K562 (cell line): ENCODE data around the gene SACS. TPM values are rescaled to one million over a fixed set of nuclear protein-coding genes. Genes with fewer than 3 reads are reported as not detected.

Source experiments
- ARID3B ChIP-seq: fragments of 250-450 bp; sonication (Bioruptor Pico); IDR thresholded peaks from 2 replicates; pipeline ENCODE4 v1.4.0; 2020; ENCODE audit warnings: borderline replicate concordance
- BMI1 ChIP-seq: fragments of 150-350 bp; IDR thresholded peaks from 2 replicates; pipeline ENCODE4 v1.6.1; 2014; ENCODE audit warnings: low read length
- DDX20 ChIP-seq: fragments of 450-650 bp; IDR thresholded peaks from 2 replicates; pipeline ENCODE4 v1.6.1; 2016; ENCODE audit warnings: missing genetic modification characterization, low read depth, mild to moderate bottlenecking, missing compliant biosample characterization, moderate library complexity
- PREB ChIP-seq: sonication (generic); formaldehyde crosslinking; IDR thresholded peaks from 2 replicates; pipeline ENCODE4 v1.8.1; 2023; ENCODE audit warnings: mild to moderate bottlenecking, missing genetic modification reagents
- TAF1 ChIP-seq: IDR thresholded peaks from 2 replicates; pipeline ENCODE4 v1.6.1; 2011; ENCODE audit warnings: mild to moderate bottlenecking, low read length, moderate library complexity; ENCODE audit not compliant: insufficient read depth, control insufficient read depth, severe bottlenecking; ENCODE audit errors: extremely low read depth
- TEAD2 ChIP-seq: fragments of 450-650 bp; IDR thresholded peaks from 2 replicates; pipeline ENCODE4 v1.6.1; 2016; ENCODE audit warnings: missing genetic modification characterization, control low read depth, missing compliant biosample characterization
- THRA ChIP-seq: fragments of 450-650 bp; IDR thresholded peaks from 2 replicates; pipeline ENCODE4 v1.6.1; 2017; ENCODE audit warnings: mild to moderate bottlenecking, moderate library complexity
- TRIM28 ChIP-seq: fragments of 450-650 bp; IDR thresholded peaks from 2 replicates; pipeline ENCODE4 v1.6.1; 2017
- ZNF232 ChIP-seq: sonication (generic); formaldehyde crosslinking; IDR thresholded peaks from 2 replicates; pipeline ENCODE4 v1.8.0; 2022; ENCODE audit warnings: mild to moderate bottlenecking, missing genetic modification reagents
- ZNF24 ChIP-seq: fragments of 450-650 bp; IDR thresholded peaks from 2 replicates; pipeline ENCODE4 v1.6.1; 2016
- polyA plus RNA-seq, 8 experiments: library from polyadenylated mRNA; depleted of rRNA in 4 of 8; stranded (reverse) in 5 of 8; unstranded in 3 of 8; fragments of >200 nt; fragmentation: Nextera tagmentation in 2 of 8; fragmentation: Illumina TruSeq in 1 of 8; extraction: Ambion mirVana in 2 of 8; extraction: Trizol in 1 of 8; gene quantifications; 2 replicates each; pipeline versions ENCODE4 v1.2.1 to v1.2.3, GENCODE V29; 2011 to 2014; ENCODE audit warnings: inconsistent platforms in 1 of 8, missing spikeins in 1 of 8
- total RNA-seq, 7 experiments: library from RNA; depleted of rRNA in 6 of 7; stranded (reverse); fragments of >200 nt in 6 of 7; fragmentation: Illumina TruSeq in 2 of 7; extraction: Trizol in 2 of 7; gene quantifications; 2 replicates each; pipeline versions ENCODE4 v1.2.1 to v1.2.3, GENCODE V29; 2011 to 2021; ENCODE audit warnings: low replicate concordance in 1 of 7

Gene SACS
- total and polyA plus RNA-seq, 9 of the 15 experiments (the other 6 are each of a cell fraction or from before 2014, with no cell fraction given): 4.7 to 28.2 (median 18.9) TPM

- TF ChIP-seq PREB (CRISPR knock-in tag) (no peak), BMI1 (no peak), TEAD2 (tag) (no peak), ARID3B (CRISPR knock-in tag) (no peak), TAF1 (no peak), ZNF232 (CRISPR knock-in tag) (no peak), DDX20 (tag) (no peak), ZNF24 (no peak), TRIM28 (no peak), THRA (no peak)
These were observed 4.4 kb upstream of the SACS start (continued) for GRCh38 chr13:23437916-23438315.
